Activated naive CD8-positive, alpha-beta T cell (primary cell): ENCODE measurements around the gene BUB1B.
"Not testable (repeated sequence)": the region's sequence is repeated elsewhere in the genome, so short reads cannot be mapped to it uniquely, and the experiment has no call there.

ENCODE experiments used
- H3K27ac Mint-ChIP-seq: one replicate; pipeline ENCODE4 v1.8.0; 2021; ENCODE audit warnings: mixed read lengths
- H3K27me3 Mint-ChIP-seq: one replicate; pipeline ENCODE4 v1.8.0; 2021; ENCODE audit warnings: mixed read lengths
- H3K36me3 Mint-ChIP-seq: one replicate; pipeline ENCODE4 v1.8.0; 2021; ENCODE audit warnings: mixed read lengths
- H3K4me1 Mint-ChIP-seq: one replicate; pipeline ENCODE4 v1.8.0; 2021; ENCODE audit warnings: low read depth, mixed read lengths
- H3K4me3 Mint-ChIP-seq: one replicate; pipeline ENCODE4 v1.8.0; 2021; ENCODE audit warnings: mild to moderate bottlenecking, mixed read lengths
- H3K9me3 Mint-ChIP-seq: one replicate; pipeline ENCODE4 v1.8.0; 2021; ENCODE audit warnings: low read depth, mixed read lengths

BUB1B gene, protein sequence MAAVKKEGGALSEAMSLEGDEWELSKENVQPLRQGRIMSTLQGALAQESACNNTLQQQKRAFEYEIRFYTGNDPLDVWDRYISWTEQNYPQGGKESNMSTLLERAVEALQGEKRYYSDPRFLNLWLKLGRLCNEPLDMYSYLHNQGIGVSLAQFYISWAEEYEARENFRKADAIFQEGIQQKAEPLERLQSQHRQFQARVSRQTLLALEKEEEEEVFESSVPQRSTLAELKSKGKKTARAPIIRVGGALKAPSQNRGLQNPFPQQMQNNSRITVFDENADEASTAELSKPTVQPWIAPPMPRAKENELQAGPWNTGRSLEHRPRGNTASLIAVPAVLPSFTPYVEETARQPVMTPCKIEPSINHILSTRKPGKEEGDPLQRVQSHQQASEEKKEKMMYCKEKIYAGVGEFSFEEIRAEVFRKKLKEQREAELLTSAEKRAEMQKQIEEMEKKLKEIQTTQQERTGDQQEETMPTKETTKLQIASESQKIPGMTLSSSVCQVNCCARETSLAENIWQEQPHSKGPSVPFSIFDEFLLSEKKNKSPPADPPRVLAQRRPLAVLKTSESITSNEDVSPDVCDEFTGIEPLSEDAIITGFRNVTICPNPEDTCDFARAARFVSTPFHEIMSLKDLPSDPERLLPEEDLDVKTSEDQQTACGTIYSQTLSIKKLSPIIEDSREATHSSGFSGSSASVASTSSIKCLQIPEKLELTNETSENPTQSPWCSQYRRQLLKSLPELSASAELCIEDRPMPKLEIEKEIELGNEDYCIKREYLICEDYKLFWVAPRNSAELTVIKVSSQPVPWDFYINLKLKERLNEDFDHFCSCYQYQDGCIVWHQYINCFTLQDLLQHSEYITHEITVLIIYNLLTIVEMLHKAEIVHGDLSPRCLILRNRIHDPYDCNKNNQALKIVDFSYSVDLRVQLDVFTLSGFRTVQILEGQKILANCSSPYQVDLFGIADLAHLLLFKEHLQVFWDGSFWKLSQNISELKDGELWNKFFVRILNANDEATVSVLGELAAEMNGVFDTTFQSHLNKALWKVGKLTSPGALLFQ

DNA sequence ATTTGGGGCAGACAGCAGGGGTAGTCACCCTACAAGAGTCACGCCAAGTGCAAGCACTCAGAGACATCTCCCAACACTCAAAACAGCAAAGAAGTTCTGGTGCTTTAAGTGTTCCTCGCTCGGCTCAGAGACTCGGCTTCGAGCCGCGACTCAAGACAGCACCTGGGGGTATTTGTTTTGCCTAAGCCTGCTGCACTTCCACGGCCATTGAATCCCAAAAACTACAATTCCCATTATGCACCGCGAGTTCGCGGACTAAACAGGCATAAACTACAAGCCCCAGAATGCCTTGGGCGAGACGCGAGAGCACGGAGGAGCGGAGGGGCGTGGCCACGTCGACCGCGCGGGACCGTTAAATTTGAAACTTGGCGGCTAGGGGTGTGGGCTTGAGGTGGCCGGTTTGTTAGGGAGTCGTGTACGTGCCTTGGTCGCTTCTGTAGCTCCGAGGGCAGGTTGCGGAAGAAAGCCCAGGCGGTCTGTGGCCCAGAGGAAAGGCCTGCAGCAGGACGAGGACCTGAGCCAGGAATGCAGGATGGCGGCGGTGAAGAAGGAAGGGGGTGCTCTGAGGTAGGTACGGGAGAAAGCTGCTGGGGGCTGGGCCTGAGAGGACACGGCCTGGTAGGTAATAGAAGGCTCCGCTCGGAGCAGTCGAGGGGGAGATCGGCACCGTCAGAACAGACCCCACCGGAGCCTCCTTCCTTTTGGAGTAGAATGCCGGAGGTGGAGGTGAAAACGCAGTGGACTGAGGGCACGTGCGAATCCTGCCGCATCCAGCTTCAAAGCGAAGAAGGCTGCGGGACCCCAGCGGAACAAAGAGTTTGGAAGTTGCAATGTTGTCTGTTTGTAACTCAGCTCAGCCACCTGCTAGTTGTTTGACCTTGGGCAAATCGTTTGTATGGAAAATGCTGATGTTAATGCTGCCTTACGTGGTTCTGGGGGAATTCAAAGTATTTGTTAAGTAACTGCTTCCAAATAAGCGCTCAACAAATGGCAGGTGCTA lies at the start of gene BUB1B:
TSS of gene BUB1B (plus strand) at position 381 of the 1,000 bp plus-strand sequence. CDS start at position 533, 152 bp downstream.
- Mint-ChIP-seq H3K27me3 (peaks cover 1% of the 10 kb centered on the region), H3K4me3 (no peak within 1 kb of the TSS), H3K36me3 (no peaks in the 10 kb centered on the region), H3K4me1 (no peaks in the 10 kb centered on the region), H3K27ac (no peak within 1 kb of the TSS), H3K9me3 (no peaks in the 10 kb centered on the region)

GRCh38 chr15:40111888-40112287 lies 49.0 kb upstream of the BUB1B start:
- Mint-ChIP-seq H3K36me3 (no peaks in the 10 kb centered on the region), H3K27me3 (no peaks in the 10 kb centered on the region), H3K4me3 (no peak overlapping the region), H3K9me3 (no peaks in the 10 kb centered on the region), H3K4me1 (peaks cover 31% of the 10 kb centered on the region), H3K27ac (no peak overlapping the region)

GRCh38 chr15:40112789-40113188 lies 48.1 kb upstream of the BUB1B start:
- no peak overlapping the region for H3K27ac Mint-ChIP-seq
- H3K36me3 Mint-ChIP-seq = no peaks in the 10 kb centered on the region
- H3K4me1 Mint-ChIP-seq = peaks cover 23% of the 10 kb centered on the region
- H3K4me3 Mint-ChIP-seq = no peak overlapping the region
- H3K9me3 Mint-ChIP-seq = no peaks in the 10 kb centered on the region
- no peaks in the 10 kb centered on the region for H3K27me3 Mint-ChIP-seq

DNA sequence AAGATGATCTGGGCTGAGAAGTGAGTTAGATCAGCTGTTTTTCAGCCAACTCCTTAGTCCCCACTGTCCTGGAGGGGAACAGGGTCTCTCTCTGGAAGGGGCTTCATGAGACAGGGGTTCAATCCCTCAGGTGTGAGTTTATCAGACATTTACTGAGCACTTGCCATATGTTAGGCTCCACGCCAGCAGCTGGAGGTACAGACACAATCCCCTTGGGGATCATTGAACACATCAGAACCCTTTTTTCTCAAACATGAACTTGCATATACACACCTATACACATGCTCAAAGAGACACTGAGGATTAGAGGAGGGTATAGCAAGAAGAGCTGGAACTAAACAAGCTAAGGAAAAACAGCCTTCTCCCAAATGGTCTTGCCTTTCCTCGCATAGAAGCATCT lies 46.7 kb upstream of the BUB1B start:
- Mint-ChIP-seq H3K36me3 (no peaks in the 10 kb centered on the region), H3K27ac (no peak overlapping the region), H3K4me1 (peaks cover 13% of the 10 kb centered on the region), H3K27me3 (no peaks in the 10 kb centered on the region), H3K4me3 (no peak overlapping the region), H3K9me3 (no peaks in the 10 kb centered on the region)

- not testable (repeated sequence) for H3K27ac Mint-ChIP-seq, H3K4me1 Mint-ChIP-seq, H3K36me3 Mint-ChIP-seq, H3K27me3 Mint-ChIP-seq, H3K9me3 Mint-ChIP-seq, H3K4me3 Mint-ChIP-seq
Measured at GRCh38 chr15:40115106-40115505, 45.8 kb upstream of the BUB1B start.

GRCh38 chr15:40115670-40116093 lies 45.2 kb upstream of the BUB1B start:
- no peak overlapping the region for H3K4me3 Mint-ChIP-seq
- no peaks in the 10 kb centered on the region for H3K36me3 Mint-ChIP-seq
- no peaks in the 10 kb centered on the region for H3K27me3 Mint-ChIP-seq
- peaks cover 10% of the 10 kb centered on the region for H3K4me1 Mint-ChIP-seq
- H3K9me3 Mint-ChIP-seq = no peaks in the 10 kb centered on the region
- H3K27ac Mint-ChIP-seq = peak overlapping the region; percentile 23

DNA sequence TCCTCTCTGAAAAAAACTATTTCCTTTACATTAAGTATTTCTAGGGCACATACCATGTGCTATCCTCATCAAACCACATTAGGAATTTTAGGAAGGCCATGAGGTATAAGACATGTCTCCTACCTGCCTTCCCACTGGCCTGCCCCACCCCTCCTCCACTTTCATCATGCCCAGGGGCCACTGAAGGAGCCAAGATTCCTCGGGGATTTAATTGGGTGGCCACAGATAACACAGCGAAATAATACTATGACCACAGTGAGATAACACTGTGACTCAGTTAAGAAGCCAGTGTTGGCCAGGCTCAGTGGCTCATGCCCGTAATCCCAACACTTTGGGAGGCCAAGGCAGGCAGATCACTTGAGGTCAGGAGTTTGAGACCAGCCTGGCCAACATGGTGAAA lies 42.4 kb upstream of the BUB1B start:
- peaks cover 10% of the 10 kb centered on the region for H3K4me1 Mint-ChIP-seq
- no peak overlapping the region for H3K4me3 Mint-ChIP-seq
- no peaks in the 10 kb centered on the region for H3K9me3 Mint-ChIP-seq

DNA sequence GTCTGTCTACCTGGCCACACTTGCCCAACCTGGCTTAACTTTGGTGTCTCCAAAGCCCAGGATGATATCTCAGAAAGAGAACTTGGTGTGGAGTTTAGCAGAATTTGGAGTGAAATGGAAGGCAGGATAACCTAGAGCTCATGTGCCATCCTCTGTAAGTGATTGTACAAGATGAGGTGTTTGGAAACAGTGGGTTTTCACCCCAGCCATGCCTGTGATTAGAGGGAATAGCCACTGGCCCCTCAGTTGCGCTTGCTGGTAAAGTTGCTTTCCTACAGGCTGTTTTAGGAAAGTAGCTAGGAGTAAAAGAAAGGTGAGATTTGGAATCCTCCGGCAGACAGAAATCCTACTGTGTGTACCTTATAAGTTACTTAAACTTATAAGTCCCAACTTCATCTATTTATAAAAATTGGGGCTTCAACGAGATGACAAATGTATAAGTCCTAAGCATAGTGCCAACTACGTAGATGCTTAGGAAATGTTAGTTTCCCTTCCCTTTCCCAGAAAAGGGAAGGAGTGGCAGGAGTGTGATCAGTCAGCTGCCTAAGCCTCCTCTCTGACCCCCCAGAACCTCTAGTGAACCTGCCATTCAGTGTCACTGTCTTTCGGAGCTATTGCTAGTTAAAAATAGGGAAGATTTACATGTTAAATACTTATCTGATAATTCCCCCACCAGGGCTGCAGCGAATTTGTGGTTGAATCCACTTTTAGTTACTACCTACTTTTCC lies 38.8 kb upstream of the BUB1B start:
- Mint-ChIP-seq H3K27ac (no peak overlapping the region), H3K27me3 (no peaks in the 10 kb centered on the region), H3K36me3 (no peaks in the 10 kb centered on the region), H3K9me3 (no peaks in the 10 kb centered on the region), H3K4me3 (no peak overlapping the region), H3K4me1 (no peaks in the 10 kb centered on the region)

More for the DNA sequence above, 42.4 kb upstream of the BUB1B start:
- no peaks in the 10 kb centered on the region for H3K27me3 Mint-ChIP-seq
- H3K27ac Mint-ChIP-seq = no peak overlapping the region
- no peaks in the 10 kb centered on the region for H3K36me3 Mint-ChIP-seq

DNA sequence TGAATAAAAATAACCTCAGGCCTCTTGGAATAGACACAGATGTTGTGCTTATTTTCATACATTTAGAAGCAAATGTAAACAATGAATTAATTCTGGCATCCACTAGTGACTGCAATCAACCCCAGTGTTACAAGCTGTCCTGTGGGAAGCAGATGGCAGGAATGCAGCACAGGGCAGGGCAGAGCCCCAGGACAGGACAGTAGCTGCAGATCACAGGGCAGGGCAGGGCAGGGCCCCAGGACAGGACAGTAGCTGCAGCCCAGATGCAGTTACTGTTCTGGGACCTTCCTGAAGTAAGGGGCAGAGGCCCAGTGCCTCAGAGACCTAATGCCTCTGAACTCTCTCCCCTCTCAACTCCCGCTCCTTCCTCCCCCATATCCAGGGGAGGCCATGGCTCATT lies 37.9 kb upstream of the BUB1B start:
- not testable (repeated sequence) for H3K4me1 Mint-ChIP-seq, H3K27ac Mint-ChIP-seq, H3K9me3 Mint-ChIP-seq

DNA sequence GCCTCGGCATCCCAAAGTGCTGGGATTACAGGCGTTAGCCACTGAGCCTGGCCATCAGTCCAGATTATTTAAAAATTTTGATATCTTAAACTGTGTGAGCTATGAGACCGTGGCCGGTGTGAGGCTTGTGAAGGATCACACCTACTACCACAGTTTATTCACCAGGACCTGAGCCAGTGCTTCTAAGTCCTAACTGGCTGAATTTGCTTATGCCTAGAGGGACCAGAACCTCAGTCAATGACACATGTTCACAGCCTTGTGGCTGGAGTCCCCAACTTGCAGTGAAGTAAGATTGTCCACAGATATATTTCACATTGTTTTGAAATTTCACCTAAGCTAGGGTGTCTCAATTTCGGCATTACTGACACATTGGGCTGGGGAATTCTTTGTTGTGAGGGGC lies 37.0 kb upstream of the BUB1B start:
- not testable (repeated sequence) for H3K36me3 Mint-ChIP-seq, H3K27me3 Mint-ChIP-seq, H3K4me3 Mint-ChIP-seq, H3K9me3 Mint-ChIP-seq, H3K4me1 Mint-ChIP-seq, H3K27ac Mint-ChIP-seq

More for the DNA sequence above, 37.9 kb upstream of the BUB1B start:
- not testable (repeated sequence) for H3K36me3 Mint-ChIP-seq, H3K4me3 Mint-ChIP-seq, H3K27me3 Mint-ChIP-seq

- not testable (repeated sequence) for H3K9me3 Mint-ChIP-seq, H3K4me1 Mint-ChIP-seq, H3K27me3 Mint-ChIP-seq, H3K36me3 Mint-ChIP-seq, H3K4me3 Mint-ChIP-seq, H3K27ac Mint-ChIP-seq
Measured at GRCh38 chr15:40124333-40124732, 36.5 kb upstream of the BUB1B start.

- not testable (repeated sequence) for H3K4me3 Mint-ChIP-seq, H3K9me3 Mint-ChIP-seq, H3K36me3 Mint-ChIP-seq, H3K27me3 Mint-ChIP-seq, H3K4me1 Mint-ChIP-seq, H3K27ac Mint-ChIP-seq
Measured at GRCh38 chr15:40124807-40125285, 36.0 kb upstream of the BUB1B start.

GRCh38 chr15:40125950-40126349 lies 34.9 kb upstream of the BUB1B start:
- Mint-ChIP-seq H3K9me3 (no peaks in the 10 kb centered on the region), H3K27ac (no peak overlapping the region), H3K4me3 (no peak overlapping the region), H3K27me3 (no peaks in the 10 kb centered on the region), H3K36me3 (no peaks in the 10 kb centered on the region), H3K4me1 (no peaks in the 10 kb centered on the region)
